ENCODE data around the gene CD40. TPM values are rescaled to one million over a fixed set of nuclear protein-coding genes. Genes with fewer than 3 reads are reported as not detected.

Gene CD40
- total and polyA plus RNA-seq, 10 of the 15 experiments (the other 5 are each of a cell fraction or from before 2014, with no cell fraction given), result 40.8 to 193 (median 89.5) TPM

GRCh38 chr20:46131396-46131795, 13.3 kb downstream of the CD40 start:
- SMC1A ChIA-PET (ENCODE audit: uncharacterized antibody, unreplicated experiment), result interaction anchor here (1.5 to 5.9 kb wide), 5 partner anchors 10 to 44 kb away, joined by 4 to 39 read pairs (median 8); partner anchors contain the start of gene CD40
- Histone ChIP-seq H3K27me3 (replicated peaks in 1 of 2; ENCODE audit: control insufficient read depth in 2 of 2, insufficient read depth in 2 of 2, low read length in 1 of 2) (peaks cover 0 to 2% of the 10 kb centered on the region in 2 experiments; a peak in 2 of 4 replicates), H2AFZ (ENCODE audit: control insufficient read depth, low read depth, low read length) (no peak overlapping the region), H3K9me3 (replicated peaks; ENCODE audit: control insufficient read depth, insufficient read depth, low read length) (no peaks in the 10 kb centered on the region), H3K36me3 (ENCODE audit: control insufficient read depth in 2 of 2, insufficient read depth in 2 of 2, low read length in 1 of 2) (peaks cover 7% of the 10 kb centered on the region in 2 experiments), H3K9ac (ENCODE audit: control insufficient read depth, insufficient read depth, low read length) (no peak overlapping the region), H3K4me1 (ENCODE audit: control insufficient read depth, insufficient read depth, low read length) (peaks cover 21% of the 10 kb centered on the region), H3K4me3 (no peak overlapping the region), H3K27ac (ENCODE audit: control insufficient read depth, insufficient read depth) (no peak overlapping the region), H3K79me2 (ENCODE audit: control insufficient read depth, insufficient read depth, low read length) (no peaks in the 10 kb centered on the region; the same call in 1 of the 2 replicates), H4K20me1 (ENCODE audit: control insufficient read depth, insufficient read depth) (peaks cover 9% of the 10 kb centered on the region), H3K4me2 (ENCODE audit: control insufficient read depth, insufficient read depth) (no peak overlapping the region)
- CTCF ChIA-PET, result interaction anchor here (1.0 to 6.0 kb wide), 13 partner anchors 11 to 354 kb away, joined by 3 to 63 read pairs (median 5); partner anchors contain the start of gene ELMO2
- no TSS peak for BruUV-seq (replicated peaks)
- ATAC-seq (no peak), DNase-seq (ENCODE audit: low read depth, low spot score) (no peak), FAIRE-seq (no peak)
- in situ Hi-C loops (cut with MboI), result no loop called here
- RAD21 ChIA-PET (ENCODE audit: unreplicated experiment), result interaction anchor here (2.1 to 3.5 kb wide), 2 partner anchors 12 to 23 kb away, joined by 8 to 22 read pairs; no protein-coding TSS in a partner anchor
- 10% methylated on average over 6 of the region's 6 CpGs for WGBS (ENCODE audit: insufficient coverage, insufficient replicate concordance, low lambda C conversion rate, missing lambda C conversion rate)
- intact Hi-C loops (cut with micrococcal nuclease; ENCODE audit: unreplicated experiment), result no loop called here
- POLR2A ChIA-PET, result interaction anchor here (1.0 kb wide), 1 partner anchor 12 kb away, joined by 3 read pairs; no protein-coding TSS in a partner anchor
- TF ChIP-seq POLR2AphosphoS5 (IDR thresholded peaks at IDR 0.05; ENCODE audit: low read length) (0 out of 2 replicates have a peak, but pooled peaks have one; percentile 8), ZNF384 (IDR thresholded peaks at IDR 0.05; ENCODE audit: borderline replicate concordance, low read depth, low read length) (no peak)

DNA sequence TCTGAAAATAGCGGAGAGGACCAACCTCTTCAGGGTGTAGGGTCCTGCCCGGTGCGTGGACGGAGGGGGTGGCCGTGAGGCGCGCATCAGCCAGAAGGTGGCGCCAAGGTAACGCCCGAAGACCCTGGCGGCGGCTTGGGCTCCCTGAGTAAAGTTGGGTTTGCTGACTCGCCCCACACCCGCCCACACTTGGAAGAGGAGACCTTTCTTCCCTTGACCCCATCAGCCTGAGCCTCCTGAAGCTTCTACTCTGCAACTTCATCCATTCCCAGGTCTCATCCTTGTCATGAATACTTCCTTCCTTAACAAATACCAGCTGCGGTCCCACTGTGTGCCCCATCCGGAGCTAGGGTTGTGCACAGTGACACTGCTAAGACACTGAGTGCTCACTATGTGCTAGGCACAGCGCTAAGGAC, 14.6 kb downstream of the CD40 start:
- SMC1A ChIA-PET (ENCODE audit: uncharacterized antibody, unreplicated experiment), result interaction anchor here (0.8 to 5.9 kb wide), 5 partner anchors 9 to 216 kb away, joined by 3 to 39 read pairs (median 5); partner anchors contain the start of gene CD40
- POLR2A ChIA-PET, result no interaction called here
- H3K9me3 ChIP-seq (replicated peaks; ENCODE audit: control insufficient read depth, insufficient read depth, low read length), result no peaks in the 10 kb centered on the region
- H3K4me1 ChIP-seq (ENCODE audit: control insufficient read depth, insufficient read depth, low read length), result peaks cover 21% of the 10 kb centered on the region
- H2AFZ ChIP-seq (ENCODE audit: control insufficient read depth, low read depth, low read length), result no peak overlapping the region
- H4K20me1 ChIP-seq (ENCODE audit: control insufficient read depth, insufficient read depth), result peaks cover 6% of the 10 kb centered on the region
- no peak overlapping the region for H3K4me3 ChIP-seq
- H3K27me3 ChIP-seq (replicated peaks in 1 of 2; ENCODE audit: control insufficient read depth in 2 of 2, insufficient read depth in 2 of 2, low read length in 1 of 2), result peaks cover 0 to 3% of the 10 kb centered on the region in 2 experiments; a peak in 2 of 4 replicates
- FAIRE-seq, result no peak
- H3K27ac ChIP-seq (ENCODE audit: control insufficient read depth, insufficient read depth), result no peak overlapping the region
- RAD21 ChIA-PET (ENCODE audit: unreplicated experiment), result interaction anchor here (0.7 to 0.9 kb wide), 3 partner anchors 25 to 217 kb away, joined by 3 read pairs; no protein-coding TSS in a partner anchor
- no peak for DNase-seq (ENCODE audit: low read depth, low spot score)
- ATAC-seq, result peak; percentile 76
- no peak overlapping the region for H3K4me2 ChIP-seq (ENCODE audit: control insufficient read depth, insufficient read depth)
- BruUV-seq (replicated peaks), result no TSS peak
- WGBS (ENCODE audit: insufficient coverage, insufficient replicate concordance, low lambda C conversion rate, missing lambda C conversion rate), result 15% methylated on average over 17 of the region's 17 CpGs
- intact Hi-C loops (cut with micrococcal nuclease; ENCODE audit: unreplicated experiment), result loop anchor here (1.0 to 2.0 kb wide), 3 partner anchors 42 to 279 kb away; no protein-coding TSS in a partner anchor
- H3K9ac ChIP-seq (ENCODE audit: control insufficient read depth, insufficient read depth, low read length), result no peak overlapping the region
- peaks cover 0 to 6% of the 10 kb centered on the region in 2 experiments; a peak in 3 of 4 replicates for H3K36me3 ChIP-seq (ENCODE audit: control insufficient read depth in 2 of 2, insufficient read depth in 2 of 2, low read length in 1 of 2)
- in situ Hi-C loops (cut with MboI), result no loop called here
- H3K79me2 ChIP-seq (ENCODE audit: control insufficient read depth, insufficient read depth, low read length), result no peaks in the 10 kb centered on the region
- CTCF ChIA-PET, result interaction anchor here (0.8 to 6.0 kb wide), 17 partner anchors 13 to 353 kb away, joined by 3 to 63 read pairs (median 4); partner anchors contain the start of gene ELMO2
- TF ChIP-seq, protein P1, sequence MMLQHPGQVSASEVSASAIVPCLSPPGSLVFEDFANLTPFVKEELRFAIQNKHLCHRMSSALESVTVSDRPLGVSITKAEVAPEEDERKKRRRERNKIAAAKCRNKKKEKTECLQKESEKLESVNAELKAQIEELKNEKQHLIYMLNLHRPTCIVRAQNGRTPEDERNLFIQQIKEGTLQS (IDR thresholded peaks at IDR 0.05; ENCODE audit: borderline replicate concordance, extremely low read depth, low read depth, low read length), result no peak
- TF ChIP-seq ASH2L (IDR thresholded peaks at IDR 0.05; ENCODE audit: borderline replicate concordance, low read depth) (no peak), DPF2 (IDR thresholded peaks at IDR 0.05) (peak; percentile 82), POLR2AphosphoS2 (IDR thresholded peaks at IDR 0.05; ENCODE audit: low read depth, low read length) (peak; percentile 59; the same call in 1 of the 2 replicates), POLR2A (IDR thresholded peaks at IDR 0.05; ENCODE audit: low read depth, low read length) (peak; percentile 57), CTCF (IDR thresholded peaks at IDR 0.05 in 2 of 3, conservative IDR thresholded peaks at IDR 0.05 in 1 of 3; ENCODE audit: control insufficient read depth in 2 of 3, extremely low read depth in 1 of 3, insufficient read depth in 1 of 3, low read depth in 3 of 3, low read length in 3 of 3) (peak; percentile 82 to 87 (median 87)), RUNX3 (IDR thresholded peaks at IDR 0.05; ENCODE audit: low read length) (peak; percentile 17; the same call in 1 of the 2 replicates), SPI1 (IDR thresholded peaks at IDR 0.05; ENCODE audit: borderline replicate concordance, insufficient read depth, low read depth, low read length) (no peak), ZNF24 (IDR thresholded peaks at IDR 0.05) (no peak)

Data from GM12878 (cell line).